Panc1 (cell line): Measurements from ENCODE around the gene ZNF608. TPM values are rescaled to one million over a fixed set of nuclear protein-coding genes. Genes with fewer than 3 reads are reported as not detected.

ENCODE experiments used
- ATAC-seq: fragments of 200-7000 bp; cut with Tn5 transposase; 2 replicates; pipeline ENCODE4 v1.9.1; 2020; ENCODE audit warnings: mild to moderate bottlenecking, moderate library complexity
- BruUV-seq: library from RNA; stranded (reverse); fragments of 400-500 nt; replicated peaks from 2 replicates; lab custom pipeline; 2021; lab: Mats Ljungman, UMichigan
- CTCF ChIA-PET: fragments of 300-600 bp; sonication (Branson Sonifier 250); formaldehyde crosslinking; loops from one replicate; lab custom pipeline; 2022; ENCODE audit warnings: antibody characterized with exemption; lab: Charles Lee
- POLR2A ChIA-PET: fragments of 300-600 bp; sonication (Branson Sonifier 250); formaldehyde crosslinking; loops from one replicate; lab custom pipeline; 2022; ENCODE audit warnings: antibody characterized with exemption; lab: Charles Lee
- DNase-seq: peaks from one replicate; pipeline ENCODE4 v3.0.0-alpha.2; 2010; ENCODE audit warnings: low read depth, low spot score
- H3K27ac ChIP-seq: 2 replicates; pipeline ENCODE4 v1.5.1; 2011; ENCODE audit warnings: mild to moderate bottlenecking, low read length, inconsistent platforms
- H3K27me3 ChIP-seq: fragments of 200-500 bp; sonication (Bioruptor generic); 2 replicates; pipeline ENCODE4 v1.6.0; 2014; ENCODE audit warnings: low read length, inconsistent platforms; ENCODE audit not compliant: control insufficient read depth, insufficient read depth
- H3K36me3 ChIP-seq: fragments of 200-500 bp; sonication (Bioruptor generic); 2 replicates; pipeline ENCODE4 v1.5.1; 2014; ENCODE audit warnings: inconsistent platforms, mild to moderate bottlenecking, low read length, moderate library complexity; ENCODE audit not compliant: control insufficient read depth, insufficient read depth
- H3K4me1 ChIP-seq: 2 replicates; pipeline ENCODE4 v1.5.1; 2011; ENCODE audit warnings: inconsistent platforms, mild to moderate bottlenecking, low read length, moderate library complexity; ENCODE audit not compliant: control insufficient read depth, insufficient read depth
- H3K4me3 ChIP-seq, 2 experiments: 2 replicates each; pipeline ENCODE4 v1.5.1; 2011 to 2012; ENCODE audit warnings: low read depth in 2 of 2, low read length in 2 of 2, mild to moderate bottlenecking in 2 of 2, inconsistent platforms in 1 of 2, moderate library complexity in 1 of 2
- H3K9me3 ChIP-seq: fragments of 200-500 bp; sonication (Bioruptor generic); 2 replicates; pipeline ENCODE4 v1.5.1; 2014; ENCODE audit warnings: low read depth, mild to moderate bottlenecking, inconsistent platforms, low read length, moderate library complexity; ENCODE audit not compliant: control insufficient read depth, insufficient read depth
- POLR2AphosphoS5 ChIP-seq: IDR thresholded peaks from 2 replicates; pipeline ENCODE4 v1.6.1; 2012; ENCODE audit warnings: mild to moderate bottlenecking, low read depth, low read length, moderate library complexity
- SIN3A ChIP-seq: IDR thresholded peaks from 2 replicates; pipeline ENCODE4 v1.6.1; 2012; ENCODE audit warnings: low read depth, mild to moderate bottlenecking, low read length, moderate library complexity, borderline replicate concordance; ENCODE audit not compliant: insufficient read depth
- TCF7L2 ChIP-seq: IDR thresholded peaks from 2 replicates; pipeline ENCODE4 v1.6.1; 2011; ENCODE audit warnings: mild to moderate bottlenecking, low read depth, low read length, inconsistent platforms
- in situ Hi-C: cut with HindIII; loops from 2 replicates; pipeline ENCODE4 v1.10.0; 2016; ENCODE audit warnings: low sequenced_read_pairs, low pct_unique_long_range_greater_than_20kb
- intact Hi-C: fragments of 100-400 bp; cut with micrococcal nuclease; formaldehyde crosslinking; loops from one replicate; pipeline ENCODE4 v1.10.0; 2022; ENCODE audit not compliant: unreplicated experiment
- total RNA-seq: library from RNA; stranded (reverse); gene quantifications from one replicate; pipeline ENCODE4 v1.2.1, GENCODE V29; 2021; ENCODE audit not compliant: unreplicated experiment
- TF ChIP-seq, protein P1 (sequence below), 2 experiments: IDR thresholded peaks; 2 replicates each; pipeline ENCODE4 v1.6.1; 2011 to 2012; ENCODE audit warnings: low read depth in 2 of 2, control low read depth in 1 of 2, low read length in 1 of 2, mild to moderate bottlenecking in 1 of 2, moderate library complexity in 1 of 2; ENCODE audit not compliant: insufficient read depth in 1 of 2
- TF ChIP-seq, protein P2 (sequence below): fragments of 450-650 bp; IDR thresholded peaks from 2 replicates; pipeline ENCODE4 v1.5.1; 2017; ENCODE audit warnings: mild to moderate bottlenecking

The ZNF608 gene
- total RNA-seq, 1 experiment from 2014 or later = 37.5 TPM

DNA sequence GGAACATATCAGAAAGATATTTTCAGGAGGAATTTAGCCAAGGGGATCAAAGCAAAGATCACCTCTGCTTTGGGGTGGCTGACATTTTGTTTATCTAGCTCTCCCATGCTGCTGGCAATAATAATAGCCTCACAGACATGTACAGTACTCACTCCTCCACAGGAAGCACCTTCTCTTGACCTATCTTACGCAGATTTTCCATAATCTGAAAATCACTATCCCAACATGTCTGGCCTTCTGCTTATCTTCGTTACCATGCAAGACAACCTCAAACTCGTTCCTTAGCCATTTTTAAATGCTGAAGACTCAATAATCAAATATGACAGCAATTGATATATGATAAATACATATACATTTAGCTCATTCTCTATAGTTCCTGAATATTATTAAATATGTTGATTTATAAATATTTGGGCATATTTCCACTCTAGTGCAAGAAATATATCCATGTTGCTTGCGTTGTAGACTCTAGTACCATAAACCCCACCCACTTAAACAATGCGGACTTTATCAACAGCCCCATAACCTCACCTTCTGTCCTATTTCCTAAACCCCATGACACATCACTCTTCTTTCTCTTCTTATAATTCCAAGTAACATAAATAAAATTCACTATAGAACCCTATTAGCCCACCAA is 18.0 kb downstream of the ZNF608 start:
- DNase-seq = no peak
- TF ChIP-seq SIN3A (no peak), POLR2AphosphoS5 (no peak), TCF7L2 (no peak)
- TF ChIP-seq, protein P1, sequence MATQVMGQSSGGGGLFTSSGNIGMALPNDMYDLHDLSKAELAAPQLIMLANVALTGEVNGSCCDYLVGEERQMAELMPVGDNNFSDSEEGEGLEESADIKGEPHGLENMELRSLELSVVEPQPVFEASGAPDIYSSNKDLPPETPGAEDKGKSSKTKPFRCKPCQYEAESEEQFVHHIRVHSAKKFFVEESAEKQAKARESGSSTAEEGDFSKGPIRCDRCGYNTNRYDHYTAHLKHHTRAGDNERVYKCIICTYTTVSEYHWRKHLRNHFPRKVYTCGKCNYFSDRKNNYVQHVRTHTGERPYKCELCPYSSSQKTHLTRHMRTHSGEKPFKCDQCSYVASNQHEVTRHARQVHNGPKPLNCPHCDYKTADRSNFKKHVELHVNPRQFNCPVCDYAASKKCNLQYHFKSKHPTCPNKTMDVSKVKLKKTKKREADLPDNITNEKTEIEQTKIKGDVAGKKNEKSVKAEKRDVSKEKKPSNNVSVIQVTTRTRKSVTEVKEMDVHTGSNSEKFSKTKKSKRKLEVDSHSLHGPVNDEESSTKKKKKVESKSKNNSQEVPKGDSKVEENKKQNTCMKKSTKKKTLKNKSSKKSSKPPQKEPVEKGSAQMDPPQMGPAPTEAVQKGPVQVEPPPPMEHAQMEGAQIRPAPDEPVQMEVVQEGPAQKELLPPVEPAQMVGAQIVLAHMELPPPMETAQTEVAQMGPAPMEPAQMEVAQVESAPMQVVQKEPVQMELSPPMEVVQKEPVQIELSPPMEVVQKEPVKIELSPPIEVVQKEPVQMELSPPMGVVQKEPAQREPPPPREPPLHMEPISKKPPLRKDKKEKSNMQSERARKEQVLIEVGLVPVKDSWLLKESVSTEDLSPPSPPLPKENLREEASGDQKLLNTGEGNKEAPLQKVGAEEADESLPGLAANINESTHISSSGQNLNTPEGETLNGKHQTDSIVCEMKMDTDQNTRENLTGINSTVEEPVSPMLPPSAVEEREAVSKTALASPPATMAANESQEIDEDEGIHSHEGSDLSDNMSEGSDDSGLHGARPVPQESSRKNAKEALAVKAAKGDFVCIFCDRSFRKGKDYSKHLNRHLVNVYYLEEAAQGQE (IDR thresholded peaks at IDR 0.05; ENCODE audit: insufficient read depth in 1 of 2, low read depth in 2 of 2, low read length in 1 of 2) = no peak
- TF ChIP-seq, protein P2, sequence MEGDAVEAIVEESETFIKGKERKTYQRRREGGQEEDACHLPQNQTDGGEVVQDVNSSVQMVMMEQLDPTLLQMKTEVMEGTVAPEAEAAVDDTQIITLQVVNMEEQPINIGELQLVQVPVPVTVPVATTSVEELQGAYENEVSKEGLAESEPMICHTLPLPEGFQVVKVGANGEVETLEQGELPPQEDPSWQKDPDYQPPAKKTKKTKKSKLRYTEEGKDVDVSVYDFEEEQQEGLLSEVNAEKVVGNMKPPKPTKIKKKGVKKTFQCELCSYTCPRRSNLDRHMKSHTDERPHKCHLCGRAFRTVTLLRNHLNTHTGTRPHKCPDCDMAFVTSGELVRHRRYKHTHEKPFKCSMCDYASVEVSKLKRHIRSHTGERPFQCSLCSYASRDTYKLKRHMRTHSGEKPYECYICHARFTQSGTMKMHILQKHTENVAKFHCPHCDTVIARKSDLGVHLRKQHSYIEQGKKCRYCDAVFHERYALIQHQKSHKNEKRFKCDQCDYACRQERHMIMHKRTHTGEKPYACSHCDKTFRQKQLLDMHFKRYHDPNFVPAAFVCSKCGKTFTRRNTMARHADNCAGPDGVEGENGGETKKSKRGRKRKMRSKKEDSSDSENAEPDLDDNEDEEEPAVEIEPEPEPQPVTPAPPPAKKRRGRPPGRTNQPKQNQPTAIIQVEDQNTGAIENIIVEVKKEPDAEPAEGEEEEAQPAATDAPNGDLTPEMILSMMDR = no peak
- POLR2A ChIA-PET = interaction anchor here (0.7 kb wide), 1 partner anchor 968 kb away, joined by 14 read pairs; no protein-coding TSS in a partner anchor
- Histone ChIP-seq H3K27ac (peak overlapping the region; percentile 85), H3K4me3 (no peak overlapping the region), H3K36me3 (no peaks in the 10 kb centered on the region), H3K27me3 (no peaks in the 10 kb centered on the region), H3K4me1 (peaks cover 77% of the 10 kb centered on the region), H3K9me3 (no peaks in the 10 kb centered on the region)
- no TSS peak for BruUV-seq
- ATAC-seq = no peak
- intact Hi-C loops (no loop called here), in situ Hi-C loops (no loop called here)
- CTCF ChIA-PET = no interaction called here

DNA sequence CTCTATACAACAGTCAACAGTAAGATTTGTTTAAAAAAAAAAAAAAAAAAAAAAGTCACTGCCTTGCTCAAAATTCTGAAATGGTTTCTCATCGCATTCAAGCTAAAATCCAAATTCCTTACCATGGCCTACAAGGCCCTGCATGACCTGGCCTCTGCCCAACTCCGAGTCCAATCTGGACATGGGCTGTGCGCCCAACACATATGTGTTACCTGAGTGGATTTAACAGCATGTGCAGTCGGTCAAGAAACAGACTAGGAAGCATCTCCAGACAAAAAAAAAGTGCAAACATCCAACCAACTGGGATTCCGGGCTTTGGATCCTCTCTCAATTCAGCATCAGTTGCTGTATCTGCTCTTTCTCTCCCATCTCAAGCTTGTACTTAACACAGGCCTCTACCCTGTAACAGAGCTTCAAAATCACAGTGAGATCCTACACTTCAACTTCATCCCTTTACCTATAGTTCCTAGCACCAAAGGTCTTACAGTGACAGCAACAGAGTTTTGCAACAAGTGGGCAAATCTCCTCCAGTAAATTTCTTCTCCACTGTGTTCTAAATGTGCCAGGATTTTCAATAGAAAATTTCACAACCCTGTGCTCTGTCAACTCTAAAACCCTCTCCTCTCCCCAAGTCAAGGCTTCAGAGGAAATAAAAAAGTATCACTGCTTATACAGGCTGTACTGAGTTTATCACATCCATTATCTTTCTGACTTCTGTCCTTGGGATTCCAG is 19.6 kb downstream of the ZNF608 start:
- POLR2A ChIA-PET = interaction anchor here (0.6 kb wide), 1 partner anchor 23 kb away, joined by 4 read pairs; no protein-coding TSS in a partner anchor
- no peaks in the 10 kb centered on the region for H3K27me3 ChIP-seq
- H3K4me3 ChIP-seq = no peak overlapping the region
- in situ Hi-C loops (no loop called here), intact Hi-C loops (no loop called here)
- CTCF ChIA-PET = interaction anchor here (0.6 kb wide), 2 partner anchors 17 to 61 kb away, joined by 3 to 4 read pairs; no protein-coding TSS in a partner anchor
- BruUV-seq = no TSS peak
- peak overlapping the region; percentile 76 for H3K27ac ChIP-seq
- no peak for ATAC-seq
- no peaks in the 10 kb centered on the region for H3K36me3 ChIP-seq
- H3K4me1 ChIP-seq = peaks cover 77% of the 10 kb centered on the region
- H3K9me3 ChIP-seq = no peaks in the 10 kb centered on the region
- no peak for DNase-seq
- TF ChIP-seq SIN3A = no peak
- TF ChIP-seq POLR2AphosphoS5 = no peak
- TF ChIP-seq, protein P2 = no peak
- TF ChIP-seq TCF7L2 = no peak
- TF ChIP-seq, protein P1 (IDR thresholded peaks at IDR 0.05; ENCODE audit: insufficient read depth in 1 of 2, low read depth in 2 of 2, low read length in 1 of 2) = no peak
